AML-193 (cell line): ENCODE results near the gene BORCS6.

ENCODE experiments used
- DNase-seq, 2 experiments: peaks; one replicate each; lab custom pipeline; 2025; lab: John Stamatoyannopoulos, UW

BORCS6 gene

GRCh38 chr17:8210761-8211458 lies 20.9 kb upstream of the BORCS6 start:
- DNase-seq, result no peak

DNA sequence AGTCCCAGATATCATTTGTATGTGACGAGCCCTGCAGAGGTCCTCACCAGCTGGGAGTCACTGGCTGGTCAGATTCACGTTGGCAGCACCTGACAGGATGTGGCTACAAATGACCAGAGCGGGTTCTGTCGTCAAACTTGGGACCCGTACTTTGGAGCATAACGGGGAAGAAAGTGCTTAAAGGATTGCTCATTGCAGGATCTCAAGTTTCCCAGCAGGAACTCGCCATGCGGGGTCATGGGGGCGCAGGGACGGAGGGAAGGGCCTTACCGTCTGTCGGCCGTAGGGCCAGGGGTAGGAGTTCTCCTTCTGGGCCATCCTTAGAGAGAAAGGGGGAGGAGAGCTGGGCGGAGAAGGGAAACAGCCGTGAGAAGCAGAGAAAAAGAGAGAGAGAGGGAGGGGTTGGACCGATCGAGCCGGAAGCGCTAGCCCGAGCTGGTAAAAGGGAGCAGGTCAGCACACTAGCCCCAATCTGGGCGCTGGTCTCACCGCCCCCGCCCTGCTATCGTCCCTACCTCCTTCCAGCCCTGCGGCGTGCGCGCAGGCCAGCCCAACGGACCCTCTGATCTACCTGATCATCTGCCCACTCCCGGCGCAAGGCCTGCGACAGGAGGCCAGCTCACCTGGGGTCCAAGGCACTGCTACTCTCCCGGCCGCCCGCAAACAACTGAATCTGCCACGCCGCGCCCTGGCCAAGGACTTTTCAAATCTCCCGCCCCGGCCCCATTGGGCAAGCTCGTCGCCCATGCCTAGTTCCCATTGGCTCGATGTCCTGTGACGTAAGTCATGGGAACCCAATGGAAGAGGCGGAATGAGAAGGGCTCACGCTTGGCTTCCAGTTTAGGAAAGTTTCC lies 20.2 kb upstream of the BORCS6 start, which contains the start of gene AURKB:
TSS of gene AURKB (minus strand) at position 669 of the 854 bp plus-strand sequence. CDS start at position 318, 351 bp downstream.
- DNase-seq, result peak; percentile 58 to 63

GRCh38 chr17:8206536-8206935 lies 16.6 kb upstream of the BORCS6 start:
- no peak for DNase-seq

GRCh38 chr17:8204761-8205555 lies 15.0 kb upstream of the BORCS6 start:
- DNase-seq, result no peak

GRCh38 chr17:8192070-8192815 lies 2.3 kb upstream of the BORCS6 start:
- no peak for DNase-seq

DNA sequence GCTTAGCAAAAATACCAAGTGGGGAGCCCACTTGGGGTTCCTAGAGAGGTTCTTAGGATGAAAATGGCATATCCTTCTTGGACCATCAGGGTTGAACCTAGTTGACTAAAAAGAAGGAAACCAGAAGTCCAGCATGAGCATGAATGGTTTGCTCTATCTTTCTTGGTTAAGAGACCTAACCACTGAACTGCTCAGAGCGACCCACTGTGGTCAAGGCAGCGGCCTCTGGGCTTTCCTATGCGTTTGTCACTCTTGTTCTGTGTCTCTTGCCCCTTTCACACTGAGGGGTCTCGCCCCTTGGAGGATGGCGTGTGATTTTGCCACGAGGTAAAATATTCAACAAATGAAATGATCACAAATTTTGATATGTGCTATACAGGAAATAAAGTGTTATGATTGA lies 526 bp upstream of the BORCS6 start:
- no peak for DNase-seq

DNA sequence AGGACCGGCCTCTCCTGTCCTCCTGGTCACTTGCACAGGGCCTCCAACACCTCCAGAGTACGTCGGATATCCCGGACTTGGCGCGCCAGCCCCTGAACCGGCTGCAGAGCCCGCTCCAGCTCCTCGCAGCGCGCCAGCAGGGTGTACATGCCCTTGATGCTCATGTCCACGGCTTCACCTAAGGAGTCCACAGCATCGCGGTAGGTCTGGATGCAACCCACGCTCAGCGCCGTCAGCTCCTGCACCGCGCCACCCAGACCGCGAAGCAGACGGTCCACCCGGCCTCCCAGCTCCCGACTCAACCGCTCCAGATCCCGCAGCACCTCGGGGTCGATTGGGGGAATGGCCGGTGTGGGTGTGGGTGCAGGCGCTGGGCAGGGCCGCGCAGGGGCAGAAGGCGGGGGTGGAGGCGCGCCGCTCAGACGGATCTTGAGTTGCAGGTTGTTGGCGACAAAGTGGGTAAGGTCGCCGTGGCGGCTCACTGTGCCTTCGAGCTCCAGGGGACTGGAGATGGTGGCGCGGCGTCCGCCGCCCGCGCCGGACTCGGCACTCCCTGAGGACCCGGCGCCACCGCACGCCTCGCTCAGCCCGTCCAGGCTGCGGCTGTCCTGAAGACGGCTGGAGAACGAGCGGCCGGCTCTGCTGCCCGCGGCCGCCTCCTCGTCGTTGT lies 804 bp downstream of the BORCS6 start:
- DNase-seq, result no peak

- no peak for DNase-seq
Measured at GRCh38 chr17:8188263-8188839, 1.6 kb downstream of the BORCS6 start.

DNA sequence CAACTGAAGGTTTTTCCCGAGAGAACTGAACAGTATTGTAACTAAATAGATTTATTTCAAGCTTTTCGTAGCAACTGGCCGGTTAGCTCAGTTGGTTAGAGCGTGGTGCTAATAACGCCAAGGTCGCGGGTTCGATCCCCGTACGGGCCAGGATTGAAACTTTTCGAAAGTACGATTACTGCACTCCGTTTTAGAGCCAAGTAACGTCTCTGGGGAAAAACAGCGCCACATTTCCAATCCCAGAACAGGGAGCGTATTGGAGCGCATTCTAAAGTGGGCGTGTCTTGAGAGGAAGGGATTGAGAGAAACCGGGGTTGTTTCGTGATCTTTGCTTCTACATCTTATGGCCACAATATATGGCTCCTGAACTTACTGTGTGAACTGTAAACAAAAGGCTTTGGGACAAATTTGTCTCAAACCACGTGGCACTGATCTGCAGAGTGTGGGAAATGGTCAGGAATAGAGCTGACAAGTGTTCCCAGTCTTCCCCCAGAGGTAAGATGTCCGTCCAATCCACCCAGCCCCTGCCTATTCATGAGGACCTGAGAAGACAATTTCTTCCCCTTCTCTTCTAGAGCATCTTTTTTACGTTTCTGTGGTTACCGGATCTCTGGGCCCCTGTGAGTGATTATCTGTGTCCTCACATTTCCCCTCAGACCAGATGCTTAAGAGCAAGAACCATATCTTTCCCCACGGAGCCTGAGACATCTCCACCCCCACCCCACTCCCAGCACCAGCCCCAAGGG lies 2.3 kb downstream of the BORCS6 start:
- peak; percentile 77 to 83 for DNase-seq

- peak; percentile 62 to 74 for DNase-seq
Measured at GRCh38 chr17:8186787-8187516, 3.0 kb downstream of the BORCS6 start.

GRCh38 chr17:8186446-8186786 lies 3.6 kb downstream of the BORCS6 start:
- DNase-seq, result no peak

GRCh38 chr17:8185582-8186445 lies 4.2 kb downstream of the BORCS6 start:
- DNase-seq, result no peak

GRCh38 chr17:8176998-8177731 lies 12.8 kb downstream of the BORCS6 start:
- no peak for DNase-seq

GRCh38 chr17:8176197-8176940 lies 13.6 kb downstream of the BORCS6 start, which contains the start of gene TMEM107:
Gene TMEM107 (minus strand): TSS chr17:8176380. CDS start chr17:8176286, 94 bp downstream.
- peak; percentile 44 to 59 for DNase-seq

DNA sequence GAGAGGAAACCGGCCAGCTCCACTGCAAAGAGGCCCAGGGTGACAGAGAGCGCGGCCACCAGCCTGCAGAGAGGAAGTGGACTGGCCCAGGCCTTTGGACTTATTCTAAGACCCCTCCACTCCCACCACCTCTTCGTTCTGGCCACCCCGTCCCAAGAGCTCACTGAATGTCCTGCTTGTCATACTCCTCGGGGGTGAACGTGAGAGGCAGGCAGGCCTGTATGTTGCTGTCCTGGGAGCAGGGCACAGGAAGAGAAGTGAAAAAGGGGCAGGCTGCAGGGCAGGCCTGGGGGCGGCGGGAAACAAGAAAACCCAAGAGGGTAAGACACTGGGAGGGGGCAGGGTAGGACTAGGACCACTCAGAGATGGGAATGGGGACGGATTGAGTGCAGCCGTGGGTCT lies 14.2 kb downstream of the BORCS6 start:
- DNase-seq, result no peak

DNA sequence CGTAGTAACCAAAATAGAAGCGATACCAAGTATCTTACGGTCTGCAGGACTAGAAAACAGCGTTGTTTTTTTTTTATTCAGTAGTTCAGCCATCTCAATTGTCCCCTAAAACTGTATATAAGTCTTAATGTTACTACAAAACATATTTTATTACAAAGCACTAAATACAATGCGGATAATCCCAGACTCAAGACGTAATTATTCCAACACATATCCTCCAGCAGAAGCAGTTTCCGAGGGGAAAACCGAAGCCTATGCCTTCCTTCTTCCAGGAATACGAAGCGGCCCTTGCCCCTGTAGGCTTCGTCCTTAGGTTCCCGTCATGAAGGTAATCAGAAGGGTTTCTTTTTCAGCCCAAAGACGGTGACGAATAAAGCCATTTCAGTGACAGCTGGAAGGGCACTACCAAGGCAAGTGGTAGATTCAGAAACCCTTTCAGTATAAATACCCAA lies 16.1 kb downstream of the BORCS6 start:
- DNase-seq, result no peak
